RPMI7951 (cell line): ENCODE measurements around the gene STON2. TPM values are rescaled to one million over a fixed set of nuclear protein-coding genes. Genes with fewer than 3 reads are reported as not detected.

Source experiments
- DNase-seq: peaks from one replicate; pipeline ENCODE4 v3.0.0-alpha.2; 2012; ENCODE audit warnings: low read depth
- total RNA-seq: library from RNA; depleted of rRNA; stranded (reverse); fragments of >200 nt; shearing (Covaris generic); gene quantifications from 2 replicates; pipeline ENCODE4 v1.2.3, GENCODE V29; 2014

Gene STON2
- total RNA-seq, 1 experiment from 2014 or later: 1.6 TPM

- no peak for DNase-seq
Observed at GRCh38 chr14:81337073-81337472, 63.1 kb downstream of the STON2 start.

GRCh38 chr14:81336009-81336408, 64.1 kb downstream of the STON2 start:
- DNase-seq: no peak

GRCh38 chr14:81332725-81333124, 67.4 kb downstream of the STON2 start:
- no peak for DNase-seq

GRCh38 chr14:81331229-81332021, 68.7 kb downstream of the STON2 start:
- DNase-seq: peak; percentile 1

GRCh38 chr14:81330619-81331122, 69.5 kb downstream of the STON2 start:
- DNase-seq: no peak

- DNase-seq: no peak
Observed at GRCh38 chr14:81329640-81330381, 70.3 kb downstream of the STON2 start.

- DNase-seq: no peak
Observed at GRCh38 chr14:81326451-81326850, 73.7 kb downstream of the STON2 start.

GRCh38 chr14:81324011-81324410, 76.1 kb downstream of the STON2 start:
- DNase-seq: peak; percentile 22

GRCh38 chr14:81323093-81323492, 77.0 kb downstream of the STON2 start:
- DNase-seq: no peak

- DNase-seq: no peak
Observed at GRCh38 chr14:81319946-81320345, 80.2 kb downstream of the STON2 start.

GRCh38 chr14:81319314-81319713, 80.8 kb downstream of the STON2 start:
- DNase-seq: no peak

- DNase-seq: no peak
Observed at GRCh38 chr14:81315341-81315740, 84.8 kb downstream of the STON2 start.

GRCh38 chr14:81314443-81315175, 85.5 kb downstream of the STON2 start:
- no peak for DNase-seq

- DNase-seq: peak; percentile 5
Observed at GRCh38 chr14:81313775-81314429, 86.2 kb downstream of the STON2 start.

GRCh38 chr14:81313200-81313599, 86.9 kb downstream of the STON2 start:
- DNase-seq: no peak

- DNase-seq: no peak
Observed at GRCh38 chr14:81312289-81312876, 87.7 kb downstream of the STON2 start.

GRCh38 chr14:81311778-81312177, 88.3 kb downstream of the STON2 start:
- no peak for DNase-seq

- DNase-seq: no peak
Observed at GRCh38 chr14:81311141-81311540, 89.0 kb downstream of the STON2 start.

- no peak for DNase-seq
Observed at GRCh38 chr14:81310606-81311005, 89.5 kb downstream of the STON2 start.

- DNase-seq: no peak
Observed at GRCh38 chr14:81309511-81309910, 90.6 kb downstream of the STON2 start.

- DNase-seq: no peak
Observed at GRCh38 chr14:81305743-81306142, 94.4 kb downstream of the STON2 start.
